ENCODE data around the gene EMC6.

Gene EMC6

DNA sequence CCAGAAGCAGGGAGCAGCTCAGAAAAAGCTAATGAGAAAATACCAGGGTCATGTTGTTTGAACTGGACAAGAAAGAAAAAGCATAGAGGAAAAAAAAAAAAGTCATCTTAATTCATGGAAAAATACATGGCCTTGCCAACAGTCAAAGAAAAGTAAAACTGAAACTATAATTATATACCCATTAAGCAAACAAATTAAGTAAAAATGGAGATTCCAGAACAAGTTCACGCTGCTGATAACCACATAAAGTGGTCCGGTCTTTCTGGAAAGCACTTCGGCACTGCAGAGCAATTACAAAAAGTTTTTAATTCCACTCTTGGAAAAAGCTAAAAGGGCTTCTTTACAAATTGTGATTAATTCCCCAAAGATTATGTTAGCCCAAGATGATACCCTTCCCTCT, 39.8 kb downstream of the EMC6 start:
- TF ChIP-seq CTCF (IDR thresholded peaks at IDR 0.05; ENCODE audit: insufficient read depth, low read depth, low read length, missing control alignments), result no peak
- DNase-seq (ENCODE audit: low read depth), result no peak
- H3K4me3 ChIP-seq (ENCODE audit: low read length), result no peak overlapping the region

- H3K4me3 ChIP-seq (ENCODE audit: low read length), result no peak overlapping the region
- TF ChIP-seq CTCF (IDR thresholded peaks at IDR 0.05; ENCODE audit: insufficient read depth, low read depth, low read length, missing control alignments), result no peak
- peak; percentile 55 for DNase-seq (ENCODE audit: low read depth)
Measured at GRCh38 chr17:3710951-3711383, 42.4 kb downstream of the EMC6 start.

DNA sequence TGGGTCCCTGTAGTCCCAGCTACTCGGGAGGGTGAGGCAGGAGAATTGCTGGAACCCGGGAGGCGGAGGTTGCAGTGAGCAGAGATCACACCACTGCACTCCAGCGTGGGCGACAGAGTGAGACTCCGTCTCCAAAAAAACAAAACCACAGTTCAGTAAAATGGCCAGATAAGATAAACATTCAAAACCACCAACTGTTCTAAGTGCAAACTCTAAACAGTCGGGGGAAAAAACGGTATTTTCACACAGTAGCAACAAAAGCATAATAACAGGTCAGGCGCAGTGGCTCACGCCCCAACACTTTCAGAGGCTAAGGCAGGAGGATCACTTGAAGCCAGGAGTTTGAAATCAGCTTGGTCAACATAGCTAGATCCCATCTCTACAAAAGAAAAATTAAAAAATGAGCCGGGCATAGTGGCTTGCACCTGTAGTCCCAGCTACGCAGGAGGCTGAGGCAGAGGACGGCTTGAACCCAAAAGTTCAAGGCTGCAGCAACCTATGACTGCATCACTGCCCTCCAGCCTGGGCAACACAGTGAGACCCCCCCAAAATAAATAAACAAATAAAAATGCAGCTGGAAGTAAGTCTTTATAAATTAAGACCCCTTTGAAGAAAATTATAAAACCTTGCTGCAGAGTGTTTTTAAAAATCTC, 44.3 kb downstream of the EMC6 start:
- H3K4me3 ChIP-seq (ENCODE audit: low read length), result no peak overlapping the region
- no peak for TF ChIP-seq CTCF (IDR thresholded peaks at IDR 0.05; ENCODE audit: insufficient read depth, low read depth, low read length, missing control alignments)
- no peak for DNase-seq (ENCODE audit: low read depth)

GRCh38 chr17:3715296-3715695, 46.7 kb downstream of the EMC6 start:
- DNase-seq (ENCODE audit: low read depth), result no peak
- TF ChIP-seq CTCF (IDR thresholded peaks at IDR 0.05; ENCODE audit: insufficient read depth, low read depth, low read length, missing control alignments), result no peak

GRCh38 chr17:3718201-3718600, 49.6 kb downstream of the EMC6 start:
- DNase-seq (ENCODE audit: low read depth), result no peak
- H3K4me3 ChIP-seq (ENCODE audit: low read length), result no peak overlapping the region
- TF ChIP-seq CTCF (IDR thresholded peaks at IDR 0.05; ENCODE audit: insufficient read depth, low read depth, low read length, missing control alignments), result no peak

More at GRCh38 chr17:3715296-3715695, 46.7 kb downstream of the EMC6 start:
- H3K4me3 ChIP-seq (ENCODE audit: low read length), result no peak overlapping the region

DNA sequence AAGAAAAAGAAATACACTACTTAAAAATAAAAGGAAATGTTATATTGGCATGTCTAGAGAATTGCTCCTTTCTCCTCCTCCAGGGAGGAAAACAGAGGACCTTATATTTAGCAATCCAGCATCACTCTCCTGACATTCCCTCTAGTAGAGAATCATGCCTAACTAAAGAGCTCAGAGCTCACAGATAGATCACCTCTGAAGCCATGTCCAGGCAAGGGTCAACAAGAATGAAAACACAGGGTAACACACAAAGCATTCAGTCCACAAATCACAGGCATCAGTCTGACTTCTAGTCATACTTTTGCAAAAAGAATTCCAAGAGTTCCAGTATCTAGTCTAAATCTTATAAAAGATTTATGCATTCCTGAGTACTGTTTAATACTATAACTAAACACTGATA, 50.7 kb downstream of the EMC6 start:
- TF ChIP-seq CTCF (IDR thresholded peaks at IDR 0.05; ENCODE audit: insufficient read depth, low read depth, low read length, missing control alignments), result no peak
- no peak overlapping the region for H3K4me3 ChIP-seq (ENCODE audit: low read length)
- no peak for DNase-seq (ENCODE audit: low read depth)
